Osteocyte (in vitro differentiated cells): Measurements from ENCODE around the gene C8B. TPM values are rescaled to one million over a fixed set of nuclear protein-coding genes. Genes with fewer than 3 reads are reported as not detected.

ENCODE experiments used
- DNase-seq: peaks from one replicate; pipeline ENCODE4 v3.0.0; 2021; ENCODE audit warnings: mixed read lengths; ENCODE audit not compliant: unreplicated experiment; ENCODE audit errors: extremely low spot score
- H3K27ac Mint-ChIP-seq: one replicate; pipeline ENCODE4 v1.8.0; 2021; ENCODE audit warnings: mild to moderate bottlenecking, mixed read lengths; ENCODE audit not compliant: unreplicated experiment
- H3K27me3 Mint-ChIP-seq: one replicate; pipeline ENCODE4 v1.8.0; 2021; ENCODE audit warnings: mixed read lengths; ENCODE audit not compliant: unreplicated experiment
- H3K36me3 Mint-ChIP-seq: one replicate; pipeline ENCODE4 v1.8.0; 2021; ENCODE audit warnings: mixed read lengths; ENCODE audit not compliant: unreplicated experiment
- H3K4me1 Mint-ChIP-seq: one replicate; pipeline ENCODE4 v1.8.0; 2021; ENCODE audit warnings: mixed read lengths; ENCODE audit not compliant: unreplicated experiment
- H3K4me3 Mint-ChIP-seq: one replicate; pipeline ENCODE4 v1.8.0; 2021; ENCODE audit warnings: mild to moderate bottlenecking, moderate library complexity, mixed read lengths; ENCODE audit not compliant: unreplicated experiment
- H3K9me3 Mint-ChIP-seq: one replicate; pipeline ENCODE4 v1.8.0; 2021; ENCODE audit warnings: mixed read lengths; ENCODE audit not compliant: unreplicated experiment
- CTCF ChIP-seq: fragments of 200-600 bp; sonication (generic); IDR thresholded peaks from 2 replicates; pipeline ENCODE4 v1.5.0; 2021; ENCODE audit warnings: antibody characterized with exemption, mild to moderate bottlenecking, moderate library complexity
- total RNA-seq: library from RNA; stranded (reverse); gene quantifications from 2 replicates; pipeline ENCODE4 v1.2.1, GENCODE V29; 2021

C8B gene
- total RNA-seq, 1 donor from 2014 or later: not detected

- no peaks in the 10 kb centered on the region for H3K9me3 Mint-ChIP-seq
- no peak for TF ChIP-seq CTCF
Observed at GRCh38 chr1:56992318-56993125, 26.7 kb upstream of the C8B start.

GRCh38 chr1:56991576-56991975 lies 25.8 kb upstream of the C8B start:
- Mint-ChIP-seq H3K4me3 (no peak overlapping the region), H3K9me3 (no peaks in the 10 kb centered on the region), H3K27ac (no peak overlapping the region), H3K36me3 (no peaks in the 10 kb centered on the region), H3K27me3 (peaks cover 9% of the 10 kb centered on the region), H3K4me1 (no peaks in the 10 kb centered on the region)
- TF ChIP-seq CTCF: no peak
- DNase-seq: no peak

More at GRCh38 chr1:56992318-56993125, 26.7 kb upstream of the C8B start:
- no peaks in the 10 kb centered on the region for H3K36me3 Mint-ChIP-seq
- H3K27me3 Mint-ChIP-seq: peaks cover 9% of the 10 kb centered on the region
- no peaks in the 10 kb centered on the region for H3K4me1 Mint-ChIP-seq
- H3K4me3 Mint-ChIP-seq: no peak overlapping the region
- DNase-seq: no peak
- no peak overlapping the region for H3K27ac Mint-ChIP-seq

- peaks cover 5% of the 10 kb centered on the region for H3K27me3 Mint-ChIP-seq
- no peak overlapping the region for H3K27ac Mint-ChIP-seq
- no peaks in the 10 kb centered on the region for H3K4me1 Mint-ChIP-seq
- H3K4me3 Mint-ChIP-seq: no peak overlapping the region
- no peak for DNase-seq
- no peaks in the 10 kb centered on the region for H3K9me3 Mint-ChIP-seq
- no peak for TF ChIP-seq CTCF
- no peaks in the 10 kb centered on the region for H3K36me3 Mint-ChIP-seq
Observed at GRCh38 chr1:56986397-56986796, 20.6 kb upstream of the C8B start.

- no peak for TF ChIP-seq CTCF
- Mint-ChIP-seq H3K4me1 (no peaks in the 10 kb centered on the region), H3K9me3 (no peaks in the 10 kb centered on the region), H3K4me3 (no peak overlapping the region), H3K27me3 (peaks cover 6% of the 10 kb centered on the region), H3K27ac (no peak overlapping the region), H3K36me3 (no peaks in the 10 kb centered on the region)
- no peak for DNase-seq
Observed at GRCh38 chr1:56985857-56986256, 20.0 kb upstream of the C8B start.

- H3K9me3 Mint-ChIP-seq: no peaks in the 10 kb centered on the region
- no peak overlapping the region for H3K4me3 Mint-ChIP-seq
- no peak overlapping the region for H3K27ac Mint-ChIP-seq
- no peak for DNase-seq
- H3K4me1 Mint-ChIP-seq: no peaks in the 10 kb centered on the region
- TF ChIP-seq CTCF: no peak
- peaks cover 6% of the 10 kb centered on the region for H3K27me3 Mint-ChIP-seq
- no peaks in the 10 kb centered on the region for H3K36me3 Mint-ChIP-seq
Observed at GRCh38 chr1:56983484-56983883, 17.7 kb upstream of the C8B start.
